GM19372 (cell line): ENCODE results near the gene CBL.

Experiments used
- ATAC-seq: cut with Tn5 transposase; IDR thresholded peaks from one replicate; pipeline ENCODE4 v1.9.1; 2021; ENCODE audit warnings: mild to moderate bottlenecking, low read depth, moderate library complexity; ENCODE audit not compliant: unreplicated experiment

Gene CBL

GRCh38 chr11:119320776-119321524 is 114.8 kb downstream of the CBL start:
- ATAC-seq = peak; percentile 52

- no peak for ATAC-seq
Observed at GRCh38 chr11:119322360-119322739, 116.2 kb downstream of the CBL start.

DNA sequence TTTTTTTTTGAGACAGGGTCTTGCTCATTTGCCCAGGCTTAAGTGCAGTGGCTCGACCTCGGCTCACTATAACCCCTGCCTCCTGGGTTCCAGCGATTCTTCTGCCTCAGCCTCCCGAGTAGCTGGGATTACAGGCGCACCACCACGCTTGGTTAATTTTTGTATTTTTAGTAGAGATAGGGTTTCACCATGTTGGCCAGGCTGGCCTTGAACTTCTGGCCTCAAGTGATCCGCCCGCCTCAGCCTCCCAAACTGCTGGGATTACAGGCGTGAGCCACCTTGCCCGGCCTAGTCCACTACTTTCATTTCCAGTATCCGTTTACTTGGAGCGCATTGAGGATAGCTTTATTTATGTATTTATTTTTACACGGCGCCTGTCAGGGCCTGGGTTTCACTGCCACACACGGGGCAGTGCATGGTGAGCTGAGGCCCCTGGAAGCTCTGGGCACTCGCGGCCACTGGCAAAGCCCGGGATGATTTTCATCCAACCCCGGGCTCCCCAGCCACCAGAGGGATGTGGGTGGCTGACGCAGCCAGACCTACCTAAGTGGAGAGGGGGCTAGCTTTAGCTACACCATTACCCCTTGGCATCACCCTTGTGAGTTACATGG is 116.9 kb downstream of the CBL start:
- no peak for ATAC-seq

GRCh38 chr11:119323532-119324033 is 117.4 kb downstream of the CBL start:
- no peak for ATAC-seq

GRCh38 chr11:119324189-119324588 is 118.0 kb downstream of the CBL start:
- ATAC-seq = no peak

DNA sequence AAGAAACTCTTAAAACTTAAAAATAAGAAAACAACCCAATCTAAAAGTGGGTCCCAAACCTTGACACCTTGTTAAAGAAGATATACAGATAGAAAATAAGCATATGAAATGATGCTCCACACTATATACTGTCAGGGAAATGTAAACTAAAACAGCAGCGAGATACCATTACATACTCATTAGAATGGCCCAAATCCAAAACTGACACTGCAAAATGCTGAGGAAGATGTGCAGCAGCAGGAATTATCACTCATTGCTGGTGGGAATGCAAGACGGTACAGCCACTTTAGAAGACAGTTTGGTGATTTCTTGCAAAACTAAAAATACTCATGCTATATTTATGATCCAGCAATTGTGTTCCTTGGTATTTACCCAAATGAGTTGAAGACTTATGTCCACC is 123.2 kb downstream of the CBL start:
- no peak for ATAC-seq

DNA sequence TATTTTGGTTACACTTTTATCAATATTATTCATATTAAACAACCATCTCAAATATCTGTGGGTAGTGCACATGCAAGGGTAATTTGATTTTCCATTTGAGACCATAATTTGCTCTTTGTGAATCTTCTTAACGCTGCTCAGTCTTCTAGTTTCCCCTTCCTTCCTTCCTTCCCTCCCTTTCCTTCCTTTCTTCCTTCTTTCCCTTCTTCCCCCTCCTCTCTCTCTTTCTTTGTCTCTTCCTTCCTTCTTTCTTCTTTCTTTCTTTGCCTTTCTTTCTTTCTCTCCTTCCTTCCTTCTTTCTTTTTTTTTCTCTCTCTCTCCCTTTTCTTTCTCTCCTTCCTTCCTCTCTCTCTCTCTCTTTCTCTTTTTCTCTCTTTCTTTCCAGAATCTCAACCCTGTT is 124.1 kb downstream of the CBL start:
- no peak for ATAC-seq

DNA sequence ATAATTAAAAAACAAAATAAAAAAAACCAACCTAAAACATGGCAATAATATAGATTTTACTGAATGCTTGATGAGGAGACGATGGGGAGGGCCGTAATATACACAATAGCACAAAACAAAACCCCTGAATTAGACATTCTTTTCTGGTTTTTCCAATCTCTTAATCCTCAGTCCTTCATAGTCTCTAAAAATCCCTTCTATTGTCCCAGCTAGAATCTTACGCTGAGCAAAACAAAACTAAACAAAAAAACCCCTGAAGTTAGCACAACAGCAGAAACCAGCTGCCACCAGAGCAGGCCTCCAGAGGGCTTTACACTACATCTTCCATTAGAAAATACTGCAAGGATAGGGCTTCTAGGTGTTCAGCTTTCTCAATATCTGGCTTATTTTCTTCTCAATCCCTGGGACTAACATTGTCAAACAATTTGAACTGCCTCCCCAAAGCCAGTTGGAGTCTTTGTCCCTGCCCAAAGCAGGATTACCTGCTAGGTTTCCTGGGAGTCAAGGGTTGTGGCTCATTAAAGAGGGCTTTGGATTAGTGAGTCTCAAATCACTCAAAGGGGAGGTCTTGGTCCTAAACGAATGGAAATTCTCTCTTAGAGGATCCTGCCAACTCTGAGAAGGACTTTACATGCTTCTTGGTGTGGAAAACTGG is 126.1 kb downstream of the CBL start:
- no peak for ATAC-seq

DNA sequence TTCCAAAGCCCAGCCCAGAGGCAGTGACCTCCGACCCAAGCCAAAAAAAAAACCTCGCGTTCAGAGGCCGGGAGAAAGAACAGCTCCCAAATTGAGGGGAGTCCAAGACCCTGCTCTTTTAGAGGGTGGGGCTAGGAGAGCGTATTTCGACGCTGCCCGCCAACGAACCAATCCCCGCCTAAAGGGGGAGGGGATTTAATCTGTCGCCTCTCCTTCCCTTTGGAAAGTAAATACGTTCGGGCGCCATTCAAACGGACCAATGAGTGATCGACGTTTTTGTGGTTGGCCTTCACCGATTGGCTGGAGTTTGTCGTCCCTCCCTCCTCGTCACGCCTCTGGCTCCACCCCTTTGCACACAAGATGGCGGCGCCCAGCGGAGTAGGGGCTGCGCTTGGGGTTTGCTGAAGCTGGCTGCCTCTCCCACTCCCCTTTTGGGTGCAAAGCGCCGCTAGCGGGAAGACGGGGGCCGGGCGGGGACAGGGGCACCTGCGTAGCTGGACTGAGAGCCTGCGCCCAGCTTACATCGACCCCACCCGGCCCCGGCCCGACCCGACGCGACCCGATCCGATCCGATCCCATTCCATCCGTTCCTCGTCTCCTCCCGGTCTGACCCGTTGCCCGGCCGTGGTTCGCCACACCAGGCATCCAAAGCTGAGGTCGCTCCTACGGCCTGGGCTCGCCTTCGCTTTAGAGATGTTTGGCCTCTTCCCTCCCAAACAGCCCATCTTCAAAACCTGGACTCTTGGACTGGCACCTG is 128.2 kb downstream of the CBL start, which contains the start of gene RNF26:
RNF26 (plus strand) TSS at position 354 of the 757 bp plus-strand sequence. CDS start 596 bp downstream, outside the sequence.
- peak; percentile 97 for ATAC-seq

DNA sequence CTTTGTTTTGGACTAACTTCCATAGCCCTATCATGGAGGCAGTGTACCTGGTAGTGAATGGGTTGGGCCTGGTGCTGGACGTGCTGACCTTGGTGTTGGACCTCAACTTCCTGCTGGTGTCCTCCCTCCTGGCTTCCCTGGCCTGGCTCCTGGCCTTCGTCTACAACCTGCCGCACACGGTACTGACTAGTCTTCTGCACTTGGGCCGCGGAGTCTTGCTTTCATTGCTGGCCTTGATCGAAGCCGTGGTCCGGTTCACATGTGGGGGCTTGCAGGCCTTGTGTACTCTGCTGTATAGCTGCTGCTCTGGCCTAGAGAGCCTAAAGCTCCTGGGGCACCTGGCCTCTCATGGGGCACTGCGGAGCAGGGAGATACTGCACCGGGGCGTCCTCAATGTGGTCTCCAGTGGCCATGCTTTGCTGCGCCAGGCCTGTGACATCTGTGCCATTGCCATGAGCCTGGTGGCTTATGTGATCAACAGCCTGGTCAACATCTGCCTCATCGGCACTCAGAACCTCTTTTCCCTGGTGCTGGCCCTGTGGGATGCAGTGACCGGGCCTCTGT is 129.0 kb downstream of the CBL start:
- ATAC-seq = no peak

- no peak for ATAC-seq
Observed at GRCh38 chr11:119335655-119336543, 129.8 kb downstream of the CBL start.

DNA sequence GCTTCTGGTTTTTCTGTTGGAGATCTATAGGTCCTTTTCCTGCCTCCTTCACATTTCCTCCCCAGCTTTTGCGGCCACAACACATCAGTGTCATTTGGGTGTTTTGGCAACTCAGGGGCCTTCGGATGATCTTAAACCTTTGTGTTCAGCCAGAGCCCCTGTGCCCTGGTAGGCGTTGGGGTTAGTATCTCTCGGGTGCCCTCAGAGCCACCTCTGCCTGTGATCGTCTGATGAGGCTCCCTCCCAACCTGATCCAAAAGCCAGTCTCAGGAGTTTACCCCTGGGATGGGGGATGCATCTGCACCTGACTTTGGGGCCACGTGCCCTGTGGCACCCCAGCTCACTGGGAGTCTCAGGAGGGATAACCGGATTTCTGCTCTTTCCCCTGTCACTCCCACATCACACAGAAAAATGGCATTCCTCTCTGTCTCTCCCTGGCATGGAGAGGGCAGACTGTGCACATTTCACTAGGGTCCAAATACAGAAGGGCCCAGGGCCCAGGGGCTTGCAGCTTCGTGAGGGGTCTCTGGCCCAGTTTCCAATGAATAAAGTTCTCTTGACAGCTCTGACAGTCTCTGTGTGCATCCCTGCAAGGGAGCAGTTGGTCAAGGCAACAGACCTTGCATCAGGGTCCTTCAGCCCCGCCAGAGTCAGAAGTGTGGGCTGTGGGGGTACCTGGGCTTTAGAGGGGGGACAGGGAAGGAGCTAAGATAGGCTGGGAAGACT is 130.8 kb downstream of the CBL start:
- ATAC-seq = no peak

- no peak for ATAC-seq
Observed at GRCh38 chr11:119337581-119338317, 131.6 kb downstream of the CBL start.

DNA sequence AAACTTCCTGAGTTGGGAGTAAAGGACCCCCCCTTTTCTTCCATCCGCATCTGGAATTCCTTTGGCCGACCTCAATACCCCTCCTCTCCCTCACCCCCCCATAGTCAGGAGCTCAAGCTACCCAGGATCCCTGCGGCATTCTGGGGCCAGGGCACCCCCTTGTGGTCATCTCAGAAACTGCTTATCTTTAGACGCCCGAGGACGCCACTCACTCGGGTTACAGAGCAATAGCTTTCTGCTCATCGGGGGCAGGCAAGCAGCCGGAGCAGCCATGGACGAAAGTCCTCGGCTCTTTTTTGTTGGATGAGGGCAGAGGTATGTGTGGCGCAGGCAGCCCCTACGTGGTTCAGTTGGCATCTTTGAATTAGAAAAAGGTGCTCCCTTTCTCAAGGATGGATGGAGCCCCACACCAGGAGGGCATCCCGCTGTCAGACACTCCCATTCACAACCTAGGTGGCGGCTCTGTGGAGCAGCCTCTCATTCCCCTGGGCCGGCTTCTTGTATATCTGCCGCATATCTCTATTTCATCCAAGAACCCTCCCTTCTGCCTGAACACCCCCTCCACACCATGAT is 132.3 kb downstream of the CBL start:
- no peak for ATAC-seq

DNA sequence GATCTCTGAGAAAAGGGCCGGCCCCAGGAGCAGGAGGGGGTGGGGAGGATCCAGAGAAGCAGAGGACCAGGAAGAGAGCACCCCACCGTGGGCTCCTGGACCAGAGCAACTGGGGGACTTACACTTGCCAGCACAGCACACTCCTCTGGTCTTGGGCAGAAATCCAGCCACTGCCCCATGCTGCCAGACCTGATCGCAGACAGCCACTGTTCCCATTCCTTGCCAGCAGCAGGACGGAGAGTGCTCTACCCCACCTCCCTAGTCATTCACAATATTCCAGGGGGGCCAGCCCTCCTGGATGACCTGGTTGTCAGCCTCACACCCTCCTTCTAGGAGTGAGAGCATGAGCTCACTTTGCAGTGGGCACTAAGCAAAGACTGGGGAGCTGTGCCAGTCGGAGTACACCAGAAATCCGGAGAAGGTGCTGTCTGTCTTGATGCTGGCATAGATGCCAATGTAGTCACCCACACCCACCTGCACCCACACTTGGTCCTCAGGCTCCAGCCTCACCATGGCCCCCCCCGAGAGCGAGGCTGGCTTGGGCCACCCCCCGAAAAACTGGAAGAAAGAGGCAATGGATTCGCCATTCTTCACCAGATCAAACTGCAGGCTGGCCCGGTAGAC is 132.9 kb downstream of the CBL start:
- no peak for ATAC-seq

DNA sequence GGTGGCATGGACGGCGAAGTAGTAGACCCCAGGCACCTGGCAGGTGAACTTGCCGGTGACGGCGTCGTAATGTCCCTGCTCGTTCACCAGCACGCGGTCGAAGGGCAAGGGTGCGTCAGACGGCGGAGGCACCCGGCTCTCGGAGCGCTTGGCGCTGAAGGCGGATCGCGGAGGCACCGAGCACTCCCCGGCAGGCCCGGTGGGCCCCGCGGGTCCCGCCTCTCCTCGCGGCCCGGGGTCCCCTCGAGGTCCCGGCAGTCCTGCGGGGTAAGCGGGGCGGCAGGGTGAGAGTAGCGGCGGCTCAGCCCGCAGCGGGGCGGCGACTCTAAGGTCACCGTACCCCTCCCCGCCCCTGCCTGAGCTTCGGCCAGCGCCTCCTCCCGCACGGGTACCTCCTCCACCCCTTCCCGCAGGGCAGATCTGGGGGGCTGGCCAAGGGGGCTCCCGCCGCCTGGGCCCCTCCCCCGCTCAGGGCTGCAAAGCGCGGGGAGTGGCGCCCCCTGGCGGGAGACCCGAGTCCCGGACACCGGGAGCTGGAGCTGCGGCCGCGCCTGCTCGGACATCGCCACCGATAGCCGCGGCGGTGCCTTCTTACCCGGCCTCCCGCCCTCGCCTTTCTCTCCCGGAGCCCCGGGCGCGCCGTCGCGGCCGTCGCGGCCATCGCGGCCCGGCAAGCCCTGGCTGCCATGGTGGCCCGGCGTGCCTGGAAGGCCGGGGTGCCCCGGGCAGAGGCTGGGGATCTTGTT is 133.6 kb downstream of the CBL start:
- ATAC-seq = no peak
